Effector memory CD8-positive, alpha-beta T cell (primary cell): ENCODE results near the gene COPS6.
A peak's percentile ranks its signal among the peaks of the same experiment; 100 is the strongest.

Experiments
- ATAC-seq: fragments of 150-1000 bp; cut with Tn5 transposase; replicated peaks from 2 replicates; pipeline ENCODE4 v1.10.0; 2021; ENCODE audit warnings: mild to moderate bottlenecking, moderate library complexity
- DNase-seq, 3 experiments: peaks; one replicate each; pipeline ENCODE4 v3.0.0; 2021
- H3K27ac Mint-ChIP-seq, 2 donors: one replicate each; pipeline ENCODE4 v1.8.0; 2022; ENCODE audit warnings: mild to moderate bottlenecking in 2 of 2, mixed read lengths in 2 of 2, moderate library complexity in 2 of 2
- H3K27me3 Mint-ChIP-seq, 2 donors: one replicate each; pipeline ENCODE4 v1.8.0; 2022; ENCODE audit warnings: mixed read lengths in 2 of 2
- H3K36me3 Mint-ChIP-seq: one replicate; pipeline ENCODE4 v1.8.0; 2022; ENCODE audit warnings: mild to moderate bottlenecking, moderate library complexity, mixed read lengths; ENCODE audit not compliant: insufficient read depth
- H3K4me1 Mint-ChIP-seq, 2 donors: one replicate each; pipeline ENCODE4 v1.8.0; 2022; ENCODE audit warnings: low read depth in 2 of 2, mixed read lengths in 2 of 2
- H3K4me3 Mint-ChIP-seq, 2 donors: one replicate each; pipeline ENCODE4 v1.8.0; 2022; ENCODE audit warnings: mild to moderate bottlenecking in 2 of 2, mixed read lengths in 2 of 2, moderate library complexity in 2 of 2
- H3K9me3 Mint-ChIP-seq, 2 donors: one replicate each; pipeline ENCODE4 v1.8.0; 2022; ENCODE audit warnings: mixed read lengths in 2 of 2

Gene COPS6

DNA sequence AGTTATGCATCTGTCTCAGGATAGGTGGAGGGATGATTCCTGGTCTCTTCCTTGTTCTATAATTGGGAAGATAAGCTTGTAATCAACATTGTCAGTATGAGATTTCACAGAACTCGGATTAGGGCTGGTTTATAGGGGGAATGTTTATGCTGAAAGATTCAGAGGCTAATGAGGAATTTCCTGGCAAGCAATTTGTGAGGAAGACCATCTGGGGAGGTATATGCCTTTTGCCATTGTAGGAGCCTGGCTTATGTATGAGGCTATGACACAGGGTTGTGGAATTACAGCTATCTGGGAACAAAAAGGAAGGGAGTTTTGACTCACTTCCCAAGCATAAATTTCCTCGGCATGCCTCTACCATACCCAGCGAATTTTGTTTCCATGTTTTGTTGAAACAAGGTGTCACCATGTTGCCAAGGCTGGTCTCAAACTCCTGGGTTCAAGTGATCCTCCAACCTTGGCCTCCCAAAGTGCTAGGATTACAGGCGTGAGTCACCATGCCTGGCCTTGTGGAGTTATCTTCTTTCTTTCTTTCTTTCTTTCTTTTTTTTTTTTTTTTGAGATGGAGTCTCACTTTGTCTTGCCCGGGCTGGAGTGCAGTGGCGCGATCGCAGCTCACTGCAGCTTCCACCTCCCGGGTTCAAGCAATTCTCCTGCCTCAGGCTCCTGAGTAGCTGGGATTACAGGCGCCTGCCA is 1.6 kb upstream of the COPS6 start:
- no peak for ATAC-seq
- peaks cover 18 to 19% of the 10 kb centered on the region in 2 donors for H3K4me1 Mint-ChIP-seq
- H3K9me3 Mint-ChIP-seq, result no peaks in the 10 kb centered on the region
- no peaks in the 10 kb centered on the region for H3K27me3 Mint-ChIP-seq
- H3K36me3 Mint-ChIP-seq, result peaks cover 36% of the 10 kb centered on the region
- H3K27ac Mint-ChIP-seq, result peak overlapping the region in 1 of 2 donors; percentile 92
- peak overlapping the region in 1 of 2 donors; percentile 36 for H3K4me3 Mint-ChIP-seq
- no peak for DNase-seq

DNA sequence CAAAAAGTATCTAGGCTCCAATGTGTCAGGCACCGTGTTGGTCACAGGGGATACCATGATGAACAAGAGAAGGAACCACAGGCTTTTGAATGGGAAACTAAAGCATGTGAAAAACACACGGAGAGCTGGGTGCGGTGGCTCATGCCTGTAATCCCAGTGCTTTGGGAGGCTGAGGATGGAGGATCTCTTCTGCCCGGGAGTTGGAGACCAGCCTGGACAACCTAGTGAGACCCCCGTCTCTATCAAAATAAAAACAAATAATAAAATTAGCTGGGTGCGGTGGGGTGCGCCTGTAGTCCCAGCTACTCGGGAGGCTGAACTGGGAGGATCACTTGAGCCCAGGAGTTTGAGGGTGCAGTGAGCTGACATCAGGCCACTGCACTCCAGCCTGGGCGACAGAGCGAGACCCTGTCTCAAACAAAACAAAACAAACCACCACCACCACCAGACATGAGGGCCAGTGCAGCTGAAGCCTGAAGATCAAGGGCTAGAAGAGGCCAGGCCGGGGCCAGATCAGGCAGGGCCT is 611 bp upstream of the COPS6 start:
- H3K27ac Mint-ChIP-seq, result peak overlapping the region; percentile 90 to 92
- peaks cover 42% of the 10 kb centered on the region for H3K36me3 Mint-ChIP-seq
- DNase-seq (no peak), ATAC-seq (no peak)
- H3K4me3 Mint-ChIP-seq, result peak overlapping the region; percentile 85 to 90
- H3K27me3 Mint-ChIP-seq, result no peaks in the 10 kb centered on the region
- H3K4me1 Mint-ChIP-seq, result peaks cover 11 to 13% of the 10 kb centered on the region in 2 donors
- no peaks in the 10 kb centered on the region for H3K9me3 Mint-ChIP-seq

DNA sequence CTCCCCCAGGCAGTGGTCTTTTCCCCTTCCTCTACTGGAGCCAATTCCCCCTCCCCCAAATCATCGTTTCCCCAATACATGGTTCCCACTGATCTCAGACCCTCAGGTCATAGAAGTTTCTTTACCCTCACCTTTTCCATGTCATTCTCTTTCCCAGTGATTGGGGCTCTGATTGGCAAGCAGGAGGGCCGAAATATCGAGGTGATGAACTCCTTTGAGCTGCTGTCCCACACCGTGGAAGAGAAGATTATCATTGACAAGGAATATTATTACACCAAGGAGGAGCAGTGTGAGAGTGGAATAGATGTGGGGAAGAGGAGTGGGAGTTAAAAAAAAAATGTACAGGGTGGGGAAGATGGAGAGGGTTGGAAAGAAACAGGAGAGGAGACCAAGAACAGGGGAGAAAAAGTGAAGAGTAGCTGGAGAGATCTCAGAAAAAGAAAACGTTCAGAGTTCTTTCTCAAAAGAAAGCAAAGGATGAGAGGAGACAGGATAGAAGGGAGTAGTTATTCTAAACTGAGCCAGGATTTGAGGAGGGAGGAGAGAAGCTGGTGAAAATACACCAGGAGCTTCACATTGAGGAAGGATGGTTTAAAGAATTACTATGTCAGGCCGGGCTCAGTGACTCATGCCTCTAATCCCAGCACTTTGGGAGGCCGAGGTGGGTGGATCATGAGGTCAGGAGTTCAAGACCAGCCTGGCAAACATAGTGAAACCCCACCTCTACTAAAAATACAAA is 858 bp downstream of the COPS6 start:
- H3K9me3 Mint-ChIP-seq, result no peaks in the 10 kb centered on the region
- peak overlapping the region; percentile 90 to 92 for H3K27ac Mint-ChIP-seq
- H3K36me3 Mint-ChIP-seq, result peaks cover 57% of the 10 kb centered on the region
- DNase-seq, result no peak
- H3K4me3 Mint-ChIP-seq, result peak overlapping the region; percentile 85 to 90
- ATAC-seq, result no peak
- H3K27me3 Mint-ChIP-seq, result no peaks in the 10 kb centered on the region
- H3K4me1 Mint-ChIP-seq, result peaks cover 11 to 16% of the 10 kb centered on the region in 2 donors

DNA sequence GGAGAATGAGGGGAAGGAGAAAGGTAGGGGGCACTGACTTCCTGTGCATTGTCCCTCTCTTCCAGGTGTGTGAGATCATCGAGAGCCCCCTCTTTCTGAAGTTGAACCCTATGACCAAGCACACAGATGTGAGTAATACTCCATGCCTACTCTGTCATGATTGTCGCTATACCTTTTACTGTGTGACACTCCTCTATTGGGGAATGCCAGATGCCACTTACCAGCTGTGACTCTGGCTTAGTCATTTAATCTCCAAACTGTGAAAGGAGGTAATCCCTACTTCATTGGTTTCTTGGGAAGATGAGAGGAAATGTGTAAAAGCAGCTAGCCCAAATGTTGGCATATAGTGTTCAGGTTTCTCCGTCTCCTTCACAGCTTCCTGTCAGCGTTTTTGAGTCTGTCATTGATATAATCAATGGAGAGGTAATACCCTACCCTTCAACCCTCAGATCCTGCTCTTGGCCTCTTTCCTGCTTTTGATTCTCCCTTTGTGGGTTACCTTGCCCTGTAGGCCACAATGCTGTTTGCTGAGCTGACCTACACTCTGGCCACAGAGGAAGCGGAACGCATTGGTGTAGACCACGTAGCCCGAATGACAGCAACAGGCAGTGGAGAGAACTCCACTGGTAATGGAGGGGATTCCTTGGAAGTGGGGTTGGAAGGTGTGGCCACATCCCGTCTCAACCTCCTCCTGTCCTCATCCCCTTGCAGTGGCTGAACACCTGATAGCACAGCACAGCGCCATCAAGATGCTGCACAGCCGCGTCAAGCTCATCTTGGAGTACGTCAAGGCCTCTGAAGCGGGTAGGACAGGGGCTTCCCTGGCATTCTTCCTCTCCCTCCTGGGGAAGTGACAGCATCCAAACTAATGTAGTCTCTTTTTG is 2.0 kb downstream of the COPS6 start:
- Mint-ChIP-seq H3K4me1 (peaks cover 11 to 19% of the 10 kb centered on the region in 2 donors), H3K27me3 (no peaks in the 10 kb centered on the region), H3K27ac (peak overlapping the region in 1 of 2 donors; percentile 55), H3K36me3 (peaks cover 68% of the 10 kb centered on the region), H3K4me3 (no peak overlapping the region), H3K9me3 (no peaks in the 10 kb centered on the region)
- ATAC-seq (no peak), DNase-seq (no peak)

DNA sequence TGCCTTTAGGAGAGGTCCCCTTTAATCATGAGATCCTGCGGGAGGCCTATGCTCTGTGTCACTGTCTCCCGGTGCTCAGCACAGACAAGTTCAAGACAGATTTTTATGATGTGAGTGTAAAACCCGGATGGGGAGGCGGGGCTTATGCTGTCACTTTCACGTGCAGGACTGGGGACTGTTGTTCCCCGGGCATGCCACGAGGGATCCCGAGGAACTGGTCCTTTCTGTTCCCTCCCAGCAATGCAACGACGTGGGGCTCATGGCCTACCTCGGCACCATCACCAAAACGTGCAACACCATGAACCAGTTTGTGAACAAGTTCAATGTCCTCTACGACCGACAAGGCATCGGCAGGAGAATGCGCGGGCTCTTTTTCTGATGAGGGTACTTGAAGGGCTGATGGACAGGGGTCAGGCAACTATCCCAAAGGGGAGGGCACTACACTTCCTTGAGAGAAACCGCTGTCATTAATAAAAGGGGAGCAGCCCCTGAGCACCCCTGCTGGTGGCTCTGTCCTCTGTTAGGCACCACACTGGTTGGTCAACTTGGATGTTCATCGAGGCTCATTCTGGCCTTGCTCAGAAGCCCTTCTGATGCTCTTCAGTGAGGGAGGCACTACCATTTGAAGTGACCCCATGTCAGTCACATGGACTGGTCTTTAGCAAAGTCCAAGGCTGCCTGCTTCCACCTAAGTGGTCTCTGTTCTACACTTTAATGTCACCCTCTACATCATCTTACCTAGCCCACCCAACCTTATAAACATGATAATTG is 2.8 kb downstream of the COPS6 start:
- H3K9me3 Mint-ChIP-seq, result no peaks in the 10 kb centered on the region
- DNase-seq (no peak), ATAC-seq (no peak)
- H3K4me3 Mint-ChIP-seq, result no peak overlapping the region
- H3K4me1 Mint-ChIP-seq, result peaks cover 11 to 19% of the 10 kb centered on the region in 2 donors
- H3K36me3 Mint-ChIP-seq, result peaks cover 76% of the 10 kb centered on the region
- H3K27me3 Mint-ChIP-seq, result no peaks in the 10 kb centered on the region
- H3K27ac Mint-ChIP-seq, result peak overlapping the region in 1 of 2 donors; percentile 55

DNA sequence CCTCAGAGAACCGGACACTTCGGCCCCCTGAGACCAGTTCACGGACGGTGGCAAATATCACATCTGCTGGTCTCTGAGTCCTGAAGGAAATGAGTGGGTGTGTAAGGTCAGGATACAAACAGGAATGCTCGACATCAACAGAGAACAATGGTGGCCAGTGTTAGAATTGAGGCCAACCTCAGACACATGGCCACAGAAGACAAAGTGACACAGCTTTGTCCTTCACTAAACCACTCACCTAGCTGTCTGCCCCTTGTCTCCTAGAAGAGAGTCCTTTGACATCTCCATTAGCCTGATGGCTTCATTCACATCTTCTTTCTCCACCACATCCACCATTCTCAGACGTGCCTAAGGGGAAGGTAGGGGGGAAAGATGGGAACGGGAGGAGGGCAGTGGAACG is 4.3 kb downstream of the COPS6 start:
- peaks cover 87% of the 10 kb centered on the region for H3K36me3 Mint-ChIP-seq
- H3K9me3 Mint-ChIP-seq, result no peaks in the 10 kb centered on the region
- H3K27ac Mint-ChIP-seq, result peak overlapping the region in 1 of 2 donors; percentile 75
- H3K27me3 Mint-ChIP-seq, result no peaks in the 10 kb centered on the region
- H3K4me3 Mint-ChIP-seq, result no peak overlapping the region
- ATAC-seq (no peak), DNase-seq (no peak)
- peaks cover 13 to 24% of the 10 kb centered on the region in 2 donors for H3K4me1 Mint-ChIP-seq

DNA sequence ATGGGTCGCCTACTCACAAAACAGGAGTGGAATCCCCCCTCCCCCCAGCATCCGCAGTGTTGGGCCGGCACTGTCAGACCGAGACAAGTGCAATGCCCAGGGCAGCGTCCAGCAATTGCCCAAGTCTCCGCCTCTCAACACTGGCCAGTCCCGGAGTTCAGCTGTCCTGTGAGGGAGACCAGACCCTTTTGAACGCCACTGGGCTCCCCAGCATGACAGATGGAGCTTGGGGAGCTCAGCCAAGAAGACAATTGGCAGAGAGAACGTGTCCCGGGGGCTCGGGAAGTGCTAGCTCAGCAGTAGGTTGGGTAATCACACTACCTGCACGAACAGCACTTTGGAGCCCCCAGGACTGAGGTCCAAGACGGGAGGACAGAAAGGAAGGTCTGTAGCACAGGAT is 4.7 kb downstream of the COPS6 start:
- Mint-ChIP-seq H3K27me3 (no peaks in the 10 kb centered on the region), H3K4me1 (peaks cover 16 to 26% of the 10 kb centered on the region in 2 donors), H3K9me3 (no peaks in the 10 kb centered on the region), H3K36me3 (peaks cover 88% of the 10 kb centered on the region), H3K4me3 (no peak overlapping the region), H3K27ac (peak overlapping the region in 1 of 2 donors; percentile 75)
- ATAC-seq (no peak), DNase-seq (no peak)

DNA sequence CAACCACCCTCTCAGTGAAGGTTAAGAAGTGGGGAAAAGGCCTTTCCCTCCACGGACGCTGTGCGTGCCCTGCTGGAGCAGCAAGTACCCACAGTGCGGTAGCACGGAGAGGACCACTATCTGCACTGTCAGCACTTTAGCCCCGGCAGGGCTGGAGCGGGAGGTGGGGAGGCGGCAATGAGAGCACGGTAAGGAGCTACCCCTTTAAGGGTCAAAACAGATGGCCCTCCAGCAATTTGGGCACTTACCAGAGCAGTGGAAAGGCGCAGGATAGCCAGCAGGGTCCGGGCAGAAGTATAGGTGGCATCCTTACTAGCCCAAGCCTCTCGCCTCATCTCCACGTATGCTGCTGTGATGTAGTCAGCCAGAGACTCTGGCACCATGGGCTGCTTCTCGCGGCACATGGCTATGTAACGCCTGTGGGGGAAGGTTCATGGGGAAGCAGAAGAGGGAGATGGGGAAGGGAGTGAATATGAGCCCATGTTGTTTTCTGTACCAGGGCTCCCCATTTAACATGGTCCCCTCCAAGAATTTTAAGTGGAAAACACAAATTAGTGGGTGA is 5.2 kb downstream of the COPS6 start:
- no peaks in the 10 kb centered on the region for H3K27me3 Mint-ChIP-seq
- DNase-seq (no peak), ATAC-seq (no peak)
- H3K27ac Mint-ChIP-seq, result peak overlapping the region in 1 of 2 donors; percentile 75
- no peaks in the 10 kb centered on the region for H3K9me3 Mint-ChIP-seq
- H3K36me3 Mint-ChIP-seq, result peaks cover 89% of the 10 kb centered on the region
- peaks cover 21 to 32% of the 10 kb centered on the region in 2 donors for H3K4me1 Mint-ChIP-seq
- H3K4me3 Mint-ChIP-seq, result no peak overlapping the region

DNA sequence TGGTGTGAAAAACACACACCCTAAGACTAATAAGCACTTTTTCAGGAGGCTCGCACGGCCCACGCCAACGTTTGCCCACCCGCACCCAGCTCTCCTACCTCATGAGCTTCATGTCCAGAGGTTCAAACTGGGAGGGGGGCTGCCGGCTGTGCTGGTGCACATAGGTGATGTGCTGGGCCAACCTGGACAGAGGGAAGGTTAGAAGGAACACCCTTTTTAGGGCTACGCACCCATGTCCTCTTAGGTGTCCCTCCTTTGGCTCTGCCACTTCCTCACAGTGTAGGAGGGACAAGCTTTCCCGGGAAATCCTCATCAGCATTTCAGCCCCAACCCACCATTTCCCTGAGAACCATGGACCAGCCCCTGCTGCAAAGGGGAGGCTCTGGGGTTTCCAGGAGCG is 6.5 kb downstream of the COPS6 start:
- no peaks in the 10 kb centered on the region for H3K9me3 Mint-ChIP-seq
- peak overlapping the region in 1 of 2 donors; percentile 51 for H3K4me3 Mint-ChIP-seq
- no peak overlapping the region for H3K27ac Mint-ChIP-seq
- no peaks in the 10 kb centered on the region for H3K27me3 Mint-ChIP-seq
- H3K4me1 Mint-ChIP-seq, result peaks cover 23 to 34% of the 10 kb centered on the region in 2 donors
- H3K36me3 Mint-ChIP-seq, result peaks cover 96% of the 10 kb centered on the region
- DNase-seq (no peak), ATAC-seq (no peak)

DNA sequence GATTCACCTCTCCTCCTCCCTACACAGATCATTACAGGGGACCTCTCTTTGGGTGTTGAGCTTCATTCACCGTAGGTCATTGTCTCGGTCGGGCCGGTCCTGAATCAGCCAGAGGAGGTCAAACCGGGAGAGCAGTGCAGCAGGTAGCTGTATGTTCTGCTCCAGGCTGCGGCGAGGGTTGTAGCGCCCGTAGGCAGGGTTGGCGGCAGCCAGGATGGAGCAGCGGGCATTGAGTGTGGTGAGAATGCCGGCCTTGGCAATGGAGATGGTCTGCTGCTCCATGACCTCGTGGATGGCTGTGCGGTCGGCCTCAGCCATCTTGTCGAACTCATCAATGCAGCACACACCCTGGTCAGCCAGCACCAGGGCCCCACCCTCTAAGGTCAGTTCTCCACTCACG is 6.9 kb downstream of the COPS6 start:
- ATAC-seq, result no peak

DNA sequence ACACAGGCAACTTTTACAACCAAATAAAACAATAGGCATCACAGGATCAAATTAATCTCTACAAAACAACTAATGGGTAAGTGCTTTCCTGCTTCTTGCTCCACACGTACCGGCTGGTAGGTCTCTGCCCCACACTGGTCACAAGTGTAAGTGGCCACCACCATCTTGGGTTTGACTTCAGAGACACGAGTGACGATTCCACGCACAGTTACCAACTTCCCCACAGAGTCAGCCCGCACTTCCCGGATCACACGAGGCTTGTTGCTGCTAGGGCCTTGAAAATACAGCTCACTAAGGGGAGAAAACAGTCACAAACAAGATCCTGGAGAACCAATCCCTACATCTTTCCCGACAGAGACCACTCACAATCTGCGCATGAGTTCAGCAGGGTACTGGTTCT is 10.1 kb downstream of the COPS6 start:
- Mint-ChIP-seq H3K27ac (peak overlapping the region; percentile 98 to 99), H3K27me3 (no peaks in the 10 kb centered on the region), H3K9me3 (no peaks in the 10 kb centered on the region), H3K4me1 (peaks cover 30 to 32% of the 10 kb centered on the region in 2 donors), H3K36me3 (peaks cover 91% of the 10 kb centered on the region), H3K4me3 (peak overlapping the region; percentile 92 to 96)
- ATAC-seq (no peak), DNase-seq (no peak)

More for the DNA sequence above, 6.9 kb downstream of the COPS6 start:
- H3K36me3 Mint-ChIP-seq, result peaks cover 100% of the 10 kb centered on the region
- H3K4me3 Mint-ChIP-seq, result peak overlapping the region in 1 of 2 donors; percentile 51
- H3K9me3 Mint-ChIP-seq, result no peaks in the 10 kb centered on the region
- H3K27me3 Mint-ChIP-seq, result no peaks in the 10 kb centered on the region
- DNase-seq, result no peak
- H3K4me1 Mint-ChIP-seq, result peaks cover 21 to 35% of the 10 kb centered on the region in 2 donors
- peak overlapping the region in 1 of 2 donors; percentile 7 for H3K27ac Mint-ChIP-seq

DNA sequence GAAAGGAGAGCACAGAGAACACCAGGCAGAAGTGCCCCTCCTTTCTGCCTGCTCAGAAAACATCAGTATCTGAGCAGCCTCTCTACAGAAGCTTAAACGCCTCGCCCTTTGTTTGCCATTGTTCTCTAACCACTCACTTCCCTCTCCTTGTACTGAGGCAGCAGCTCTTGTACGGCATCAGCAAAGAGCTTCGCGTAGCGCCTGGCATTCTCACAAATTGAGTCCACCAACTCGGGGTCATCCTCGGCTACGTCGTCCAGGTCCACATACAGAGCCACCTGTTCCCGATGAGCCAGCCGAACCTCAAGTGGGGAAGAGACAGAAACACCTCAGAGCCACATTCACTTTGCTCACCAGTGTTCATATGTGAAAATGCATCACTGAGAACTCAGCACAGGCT is 10.7 kb downstream of the COPS6 start:
- H3K36me3 Mint-ChIP-seq, result peaks cover 86% of the 10 kb centered on the region
- DNase-seq, result no peak
- H3K9me3 Mint-ChIP-seq, result no peaks in the 10 kb centered on the region

More for the DNA sequence above, 10.7 kb downstream of the COPS6 start:
- no peaks in the 10 kb centered on the region for H3K27me3 Mint-ChIP-seq
- peak overlapping the region; percentile 92 to 96 for H3K4me3 Mint-ChIP-seq
- ATAC-seq, result no peak
- H3K4me1 Mint-ChIP-seq, result peaks cover 30 to 32% of the 10 kb centered on the region in 2 donors
- peak overlapping the region; percentile 98 to 99 for H3K27ac Mint-ChIP-seq
